MM.1S (cell line): ENCODE results near the gene LGALS3.

Experiments used
- DNase-seq: peaks from one replicate; pipeline ENCODE4 v3.0.0-alpha.2; 2015
- H2AFZ ChIP-seq: fragments of 300-600 bp; sonication (generic); 2 replicates; pipeline ENCODE4 v1.6.0; 2016; ENCODE audit warnings: antibody characterized with exemption, low read length
- H3F3A ChIP-seq: fragments of 300-600 bp; sonication (generic); 2 replicates; pipeline ENCODE4 v1.6.1; 2016; ENCODE audit warnings: mild to moderate bottlenecking, antibody characterized with exemption, low read length, moderate library complexity, mixed read lengths; ENCODE audit not compliant: insufficient read depth
- H3K27ac ChIP-seq: fragments of 300-600 bp; sonication (generic); 2 replicates; pipeline ENCODE4 v1.5.1; 2016; ENCODE audit warnings: mild to moderate bottlenecking, low read length
- H3K27me3 ChIP-seq: fragments of 300-600 bp; sonication (generic); replicated peaks from 2 replicates; pipeline ENCODE4 v1.6.0; 2016; ENCODE audit warnings: low read length; ENCODE audit not compliant: insufficient read depth
- H3K36me3 ChIP-seq: fragments of 300-600 bp; sonication (generic); replicated peaks from 2 replicates; pipeline ENCODE4 v1.6.1; 2016; ENCODE audit warnings: mild to moderate bottlenecking, low read length, mixed read lengths; ENCODE audit not compliant: insufficient read depth
- H3K4me1 ChIP-seq: fragments of 300-600 bp; sonication (generic); 2 replicates; pipeline ENCODE4 v1.6.1; 2016; ENCODE audit warnings: low read length, mixed read lengths
- H3K4me2 ChIP-seq: fragments of 300-600 bp; sonication (generic); 2 replicates; pipeline ENCODE4 v1.6.0; 2016; ENCODE audit warnings: low read depth, low read length
- H3K4me3 ChIP-seq: fragments of 300-600 bp; sonication (generic); 2 replicates; pipeline ENCODE4 v1.5.1; 2016; ENCODE audit warnings: low read length, mixed read lengths
- H3K79me2 ChIP-seq: fragments of 300-600 bp; sonication (generic); 2 replicates; pipeline ENCODE4 v1.6.1; 2016; ENCODE audit warnings: mixed run types, low read length, mixed read lengths
- H3K9ac ChIP-seq: fragments of 300-600 bp; sonication (generic); 2 replicates; pipeline ENCODE4 v1.6.1; 2016; ENCODE audit warnings: low read length, mixed read lengths
- H3K9me2 ChIP-seq: fragments of 300-600 bp; sonication (generic); replicated peaks from 2 replicates; pipeline ENCODE4 v1.6.1; 2016; ENCODE audit warnings: mild to moderate bottlenecking, low read length, mixed read lengths; ENCODE audit not compliant: insufficient read depth
- H3K9me3 ChIP-seq: fragments of 300-600 bp; sonication (generic); replicated peaks from 2 replicates; pipeline ENCODE4 v1.6.1; 2016; ENCODE audit warnings: mild to moderate bottlenecking, low read length, mixed read lengths; ENCODE audit not compliant: insufficient read depth
- H4K20me1 ChIP-seq: fragments of 300-600 bp; sonication (generic); 2 replicates; pipeline ENCODE4 v1.6.1; 2016; ENCODE audit warnings: mild to moderate bottlenecking, low read length, moderate library complexity, mixed read lengths; ENCODE audit not compliant: insufficient read depth
- EZH2 ChIP-seq: fragments of 300-600 bp; sonication (generic); optimal IDR thresholded peaks from 2 replicates; pipeline ENCODE3; 2017; ENCODE audit warnings: low read depth, mild to moderate bottlenecking, antibody characterized with exemption, low read length, mixed read lengths
- EZH2phosphoT487 ChIP-seq: fragments of 300-600 bp; sonication (generic); IDR thresholded peaks from 2 replicates; pipeline ENCODE4 v1.6.1; 2018; ENCODE audit warnings: antibody characterized with exemption, low read length
- TF ChIP-seq, protein P1 (sequence below): fragments of 300-600 bp; sonication (generic); IDR thresholded peaks from 2 replicates; pipeline ENCODE4 v1.5.1; 2016; ENCODE audit warnings: antibody characterized with exemption, low read length, mixed read lengths

Gene LGALS3

DNA sequence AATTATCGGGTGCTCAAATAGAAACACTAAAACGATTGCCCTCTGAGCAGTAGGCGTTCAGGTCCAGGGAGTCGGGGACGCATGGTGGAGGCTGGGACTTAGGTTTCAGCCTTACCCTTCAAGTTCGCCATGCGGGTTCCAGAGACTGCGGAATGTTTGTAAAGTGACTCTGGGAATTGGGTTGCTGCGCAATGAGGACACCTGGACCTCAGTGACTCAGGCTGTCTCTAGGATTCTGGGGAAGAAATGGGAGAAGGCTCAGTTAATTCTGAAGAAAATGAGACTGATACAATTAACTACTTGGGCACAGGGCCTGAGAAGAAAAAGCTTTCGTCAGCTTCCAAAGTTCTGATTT lies 1.1 kb downstream of the LGALS3 start:
- no peak for DNase-seq
- H3K4me2 ChIP-seq: peak overlapping the region; percentile 79
- H3K9me2 ChIP-seq: no peaks in the 10 kb centered on the region
- no peaks in the 10 kb centered on the region for H3K27me3 ChIP-seq
- no peaks in the 10 kb centered on the region for H3F3A ChIP-seq
- H3K9me3 ChIP-seq: no peaks in the 10 kb centered on the region
- no peak overlapping the region for H3K27ac ChIP-seq
- no peaks in the 10 kb centered on the region for H3K4me1 ChIP-seq
- no peak overlapping the region for H3K9ac ChIP-seq
- H3K4me3 ChIP-seq: peak overlapping the region; percentile 63
- H3K36me3 ChIP-seq: no peaks in the 10 kb centered on the region
- H3K79me2 ChIP-seq: no peaks in the 10 kb centered on the region
- peak overlapping the region; percentile 51; the same call in 1 of the 2 replicates for H2AFZ ChIP-seq
- H4K20me1 ChIP-seq: no peaks in the 10 kb centered on the region
- TF ChIP-seq, protein P1, sequence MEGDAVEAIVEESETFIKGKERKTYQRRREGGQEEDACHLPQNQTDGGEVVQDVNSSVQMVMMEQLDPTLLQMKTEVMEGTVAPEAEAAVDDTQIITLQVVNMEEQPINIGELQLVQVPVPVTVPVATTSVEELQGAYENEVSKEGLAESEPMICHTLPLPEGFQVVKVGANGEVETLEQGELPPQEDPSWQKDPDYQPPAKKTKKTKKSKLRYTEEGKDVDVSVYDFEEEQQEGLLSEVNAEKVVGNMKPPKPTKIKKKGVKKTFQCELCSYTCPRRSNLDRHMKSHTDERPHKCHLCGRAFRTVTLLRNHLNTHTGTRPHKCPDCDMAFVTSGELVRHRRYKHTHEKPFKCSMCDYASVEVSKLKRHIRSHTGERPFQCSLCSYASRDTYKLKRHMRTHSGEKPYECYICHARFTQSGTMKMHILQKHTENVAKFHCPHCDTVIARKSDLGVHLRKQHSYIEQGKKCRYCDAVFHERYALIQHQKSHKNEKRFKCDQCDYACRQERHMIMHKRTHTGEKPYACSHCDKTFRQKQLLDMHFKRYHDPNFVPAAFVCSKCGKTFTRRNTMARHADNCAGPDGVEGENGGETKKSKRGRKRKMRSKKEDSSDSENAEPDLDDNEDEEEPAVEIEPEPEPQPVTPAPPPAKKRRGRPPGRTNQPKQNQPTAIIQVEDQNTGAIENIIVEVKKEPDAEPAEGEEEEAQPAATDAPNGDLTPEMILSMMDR: no peak
- TF ChIP-seq EZH2 (no peak), EZH2phosphoT487 (no peak)

DNA sequence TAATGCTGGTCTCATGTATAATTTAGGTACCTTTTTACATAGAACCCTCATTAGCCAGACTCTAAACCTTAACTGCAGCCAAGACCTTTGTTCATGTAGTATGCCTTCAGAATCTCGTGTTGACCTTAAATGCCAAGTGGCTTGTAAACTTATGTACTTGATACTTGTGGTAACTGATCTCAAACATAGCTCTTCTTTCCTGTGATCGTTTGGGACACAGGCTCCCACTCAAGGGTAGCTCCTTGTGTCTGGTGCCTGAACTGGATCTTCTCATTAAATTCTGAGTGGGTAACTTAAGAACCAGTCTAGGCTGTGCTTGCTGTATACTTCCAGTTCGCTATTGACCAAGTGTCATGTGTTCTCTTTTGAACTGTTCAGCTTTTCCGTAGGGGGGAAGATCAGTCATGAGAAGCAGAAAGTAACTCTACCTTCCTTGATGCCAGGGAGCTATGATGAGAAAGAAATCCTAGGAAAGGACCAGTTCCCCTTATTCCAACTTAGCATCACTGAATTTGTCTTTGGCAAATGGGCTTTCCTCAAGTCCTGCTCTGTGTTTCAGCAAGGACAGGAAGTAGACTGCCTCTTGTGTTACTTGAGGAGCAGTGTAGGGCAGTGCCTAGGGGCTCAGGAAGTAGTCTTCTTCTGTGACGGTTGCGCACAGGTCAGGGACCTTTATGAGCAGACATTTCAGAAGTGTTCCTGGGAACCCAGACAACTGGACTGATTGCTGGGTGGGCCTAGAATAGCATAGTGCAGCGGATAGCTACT lies 2.5 kb downstream of the LGALS3 start:
- no peaks in the 10 kb centered on the region for H3K4me1 ChIP-seq
- H3K27ac ChIP-seq: no peak overlapping the region
- H3K27me3 ChIP-seq: no peaks in the 10 kb centered on the region
- H3K9me3 ChIP-seq: no peaks in the 10 kb centered on the region
- no peaks in the 10 kb centered on the region for H4K20me1 ChIP-seq
- H3K9ac ChIP-seq: no peak overlapping the region
- H3K79me2 ChIP-seq: no peaks in the 10 kb centered on the region
- no peaks in the 10 kb centered on the region for H3K9me2 ChIP-seq
- no peak for TF ChIP-seq EZH2phosphoT487
- TF ChIP-seq, protein P1: no peak
- no peak for TF ChIP-seq EZH2
- H2AFZ ChIP-seq: no peak overlapping the region
- no peak overlapping the region for H3K4me2 ChIP-seq
- no peaks in the 10 kb centered on the region for H3F3A ChIP-seq
- H3K36me3 ChIP-seq: no peaks in the 10 kb centered on the region
- no peak overlapping the region for H3K4me3 ChIP-seq
- DNase-seq: no peak

DNA sequence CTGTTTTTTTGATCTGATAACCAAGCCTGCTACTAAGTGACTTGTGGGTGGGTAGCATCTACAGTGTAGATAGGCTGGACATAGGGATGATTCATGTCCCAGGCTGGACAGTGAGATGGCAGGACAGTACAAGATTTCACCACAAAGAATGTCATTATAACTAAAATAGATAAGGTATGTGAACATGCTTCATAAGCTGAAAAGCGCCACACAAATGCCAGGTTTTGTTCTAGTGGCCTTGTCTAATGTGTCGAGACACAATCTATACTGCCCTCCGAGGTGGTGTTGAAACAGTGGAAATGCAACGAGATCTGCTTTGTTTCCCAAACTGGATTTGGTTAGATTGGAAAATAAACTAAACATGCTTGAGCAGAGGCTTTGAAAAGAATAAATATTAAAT lies 4.4 kb downstream of the LGALS3 start:
- no peaks in the 10 kb centered on the region for H3K4me1 ChIP-seq
- H3K36me3 ChIP-seq: no peaks in the 10 kb centered on the region
- H4K20me1 ChIP-seq: no peaks in the 10 kb centered on the region
- no peaks in the 10 kb centered on the region for H3K9me3 ChIP-seq
- H3K27me3 ChIP-seq: no peaks in the 10 kb centered on the region
- no peak overlapping the region for H3K9ac ChIP-seq
- no peak overlapping the region for H3K27ac ChIP-seq
- no peak overlapping the region for H2AFZ ChIP-seq
- no peak for DNase-seq
- no peaks in the 10 kb centered on the region for H3K79me2 ChIP-seq
- H3K9me2 ChIP-seq: no peaks in the 10 kb centered on the region
- H3F3A ChIP-seq: no peaks in the 10 kb centered on the region
- no peak overlapping the region for H3K4me2 ChIP-seq
- H3K4me3 ChIP-seq: no peak overlapping the region
- TF ChIP-seq, protein P1: no peak
- TF ChIP-seq EZH2phosphoT487 (no peak), EZH2 (no peak)
